GM12878 (cell line): ENCODE results near the gene KCND2. TPM values are rescaled to one million over a fixed set of nuclear protein-coding genes. Genes with fewer than 3 reads are reported as not detected.

Experiments used
- ATAC-seq: fragments of 200-7000 bp; cut with Tn5 transposase; 3 replicates; pipeline ENCODE4 v1.9.1; 2020; ENCODE audit warnings: mild to moderate bottlenecking, moderate library complexity
- BruUV-seq: library from RNA; stranded (reverse); fragments of 400-500 nt; replicated peaks from 2 replicates; lab custom pipeline; 2021; lab: Mats Ljungman, UMichigan
- CTCF ChIA-PET: fragments of 300-600 bp; sonication (Branson Sonifier 250); formaldehyde crosslinking; extraction: SDS; loops from one replicate; lab custom pipeline; 2021; ENCODE audit warnings: inconsistent platforms; lab: Yijun Ruan, JAX
- POLR2A ChIA-PET: fragments of 350-600 bp; formaldehyde crosslinking; extraction: SDS; loops from one replicate; lab custom pipeline; 2021; ENCODE audit warnings: inconsistent platforms; lab: Charles Lee
- RAD21 ChIA-PET: fragments of 300-600 bp; sonication (Branson Sonifier 250); formaldehyde crosslinking; loops from one replicate; lab custom pipeline; 2023; ENCODE audit warnings: antibody characterized with exemption; ENCODE audit not compliant: unreplicated experiment; lab: Charles Lee
- SMC1A ChIA-PET: fragments of 300-600 bp; sonication (Branson Sonifier 250); formaldehyde crosslinking; loops from one replicate; lab custom pipeline; 2023; ENCODE audit not compliant: unreplicated experiment, uncharacterized antibody; lab: Charles Lee
- DNase-seq: peaks from one replicate; pipeline ENCODE4 v3.0.0-alpha.2; 2011; ENCODE audit warnings: low read depth, low spot score
- FAIRE-seq: peaks from 3 replicates; lab custom pipeline; 2011; peaks lifted over from hg19 to GRCh38; lab: Jason Lieb, UNC
- H2AFZ ChIP-seq: 2 replicates; pipeline ENCODE4 v1.6.0; 2011; ENCODE audit warnings: low read depth, low read length, control low read depth; ENCODE audit not compliant: control insufficient read depth
- H3K27ac ChIP-seq: 2 replicates; pipeline ENCODE4 v1.5.1; 2011; ENCODE audit warnings: control low read depth; ENCODE audit not compliant: control insufficient read depth, insufficient read depth
- H3K27me3 ChIP-seq, 2 experiments: replicated peaks in 1 of 2; 2 replicates each; pipeline versions ENCODE4 v1.6.0 to v1.6.1; 2011; ENCODE audit warnings: low read length in 1 of 2; ENCODE audit not compliant: control insufficient read depth in 2 of 2, insufficient read depth in 2 of 2
- H3K36me3 ChIP-seq, 2 experiments: 2 replicates each; pipeline ENCODE4 v1.5.1; 2011; ENCODE audit warnings: low read length in 1 of 2; ENCODE audit not compliant: control insufficient read depth in 2 of 2, insufficient read depth in 2 of 2
- H3K4me1 ChIP-seq: 2 replicates; pipeline ENCODE4 v1.6.1; 2011; ENCODE audit warnings: mild to moderate bottlenecking, low read length, moderate library complexity, mixed read lengths; ENCODE audit not compliant: control insufficient read depth, insufficient read depth
- H3K4me2 ChIP-seq: 2 replicates; pipeline ENCODE4 v1.6.0; 2011; ENCODE audit warnings: control low read depth; ENCODE audit not compliant: control insufficient read depth, insufficient read depth
- H3K4me3 ChIP-seq: fragments of 200-600 bp; sonication (generic); 2 replicates; pipeline ENCODE4 v1.5.1; 2016
- H3K79me2 ChIP-seq: 2 replicates; pipeline ENCODE4 v1.6.0; 2011; ENCODE audit warnings: low read length; ENCODE audit not compliant: control insufficient read depth, insufficient read depth
- H3K9ac ChIP-seq: 2 replicates; pipeline ENCODE4 v1.8.0; 2011; ENCODE audit warnings: low read length, control low read depth, mixed read lengths; ENCODE audit not compliant: control insufficient read depth, insufficient read depth
- H3K9me3 ChIP-seq: replicated peaks from 3 replicates; pipeline ENCODE4 v1.5.1; 2011; ENCODE audit warnings: mild to moderate bottlenecking, low read length; ENCODE audit not compliant: control insufficient read depth, insufficient read depth
- H4K20me1 ChIP-seq: 2 replicates; pipeline ENCODE4 v1.6.0; 2011; ENCODE audit not compliant: control insufficient read depth, insufficient read depth
- EP300 ChIP-seq, 2 experiments: fragments of 150-350 bp in 1 of 2; IDR thresholded peaks; 2 replicates each; pipeline ENCODE4 v1.6.1; 2011 to 2012; ENCODE audit warnings: low read depth in 2 of 2, low read length in 2 of 2, borderline replicate concordance in 1 of 2, improper control_type of control experiment in 1 of 2, inconsistent platforms in 1 of 2; ENCODE audit not compliant: control insufficient read depth in 1 of 2
- GATAD2B ChIP-seq: fragments of 450-650 bp; conservative IDR thresholded peaks from 2 replicates; pipeline ENCODE4 v1.6.1; 2017; ENCODE audit warnings: low read depth, mild to moderate bottlenecking, moderate library complexity
- NR2C2 ChIP-seq: IDR thresholded peaks from 2 replicates; pipeline ENCODE4 v1.6.1; 2011; ENCODE audit warnings: borderline replicate concordance, low read depth; ENCODE audit not compliant: control insufficient read depth, insufficient read length
- RAD51 ChIP-seq: fragments of 450-650 bp; IDR thresholded peaks from 2 replicates; pipeline ENCODE4 v1.6.1; 2016; ENCODE audit warnings: moderate library complexity, mild to moderate bottlenecking, inconsistent platforms
- RFX5 ChIP-seq: IDR thresholded peaks from 2 replicates; pipeline ENCODE4 v1.6.1; 2011; ENCODE audit warnings: low read depth, low read length, improper control_type of control experiment
- SREBF2 ChIP-seq: IDR thresholded peaks from 2 replicates; pipeline ENCODE4 v1.6.1; 2012; ENCODE audit warnings: mild to moderate bottlenecking, low read length
- ZBED1 ChIP-seq: IDR thresholded peaks from 2 replicates; pipeline ENCODE4 v1.6.1; 2016; ENCODE audit warnings: borderline replicate concordance
- ZNF384 ChIP-seq: IDR thresholded peaks from 2 replicates; pipeline ENCODE4 v1.6.1; 2012; ENCODE audit warnings: low read depth, mild to moderate bottlenecking, low read length, improper control_type of control experiment, borderline replicate concordance
- WGBS: methylation state at CpG from one replicate; pipeline ENCODE4 v1.1.6; 2016; ENCODE audit warnings: low lambda C conversion rate; ENCODE audit not compliant: insufficient replicate concordance, insufficient coverage; ENCODE audit errors: missing lambda C conversion rate; 5-methylcytosine and 5-hydroxymethylcytosine counted together
- in situ Hi-C: fragments of 300-500 bp; cut with MboI; formaldehyde crosslinking; loops from 9 replicates; pipeline ENCODE4 v1.14.3; 2018; ENCODE audit warnings: mixed read lengths
- intact Hi-C: fragments of 100-400 bp; cut with micrococcal nuclease; formaldehyde crosslinking; loops from one replicate; pipeline ENCODE4 v1.14.2; 2022; ENCODE audit not compliant: unreplicated experiment
- polyA plus RNA-seq, 11 experiments: library from polyadenylated mRNA; depleted of rRNA in 4 of 11; unstranded in 6 of 11; stranded (reverse) in 5 of 11; fragments of >200 nt; fragmentation: Nextera tagmentation in 4 of 11; fragmentation: Illumina TruSeq in 1 of 11; extraction: Ambion mirVana in 4 of 11; extraction: Trizol in 1 of 11; gene quantifications; 1 replicate in 1 of 11; 2 replicates in 10 of 11; pipeline versions ENCODE4 v1.2.1 to v1.2.3, GENCODE V29; 2011 to 2016; ENCODE audit warnings: inconsistent platforms in 2 of 11, missing spikeins in 2 of 11, low read depth in 1 of 11
- total RNA-seq, 4 experiments: library from RNA; depleted of rRNA in 3 of 4; stranded (reverse); fragments of >200 nt in 3 of 4; fragmentation: Illumina TruSeq in 1 of 4; extraction: Trizol in 1 of 4; gene quantifications; 2 replicates each; pipeline versions ENCODE4 v1.2.1 to v1.2.3, GENCODE V29; 2013 to 2021
- TF ChIP-seq, protein P1 (sequence below): fragments of 450-650 bp; IDR thresholded peaks from 2 replicates; pipeline ENCODE4 v1.6.1; 2016; ENCODE audit warnings: mild to moderate bottlenecking
- TF ChIP-seq, protein P2 (sequence below): IDR thresholded peaks from 2 replicates; pipeline ENCODE4 v1.6.1; 2012; ENCODE audit warnings: low read depth, low read length, improper control_type of control experiment
- TF ChIP-seq, protein P3 (sequence below): fragments of 150-350 bp; IDR thresholded peaks from 2 replicates; pipeline ENCODE4 v1.6.1; 2014; ENCODE audit warnings: mild to moderate bottlenecking, low read depth, low read length

KCND2 gene
- total and polyA plus RNA-seq, 10 of the 15 experiments (the other 5 are each of a cell fraction or from before 2014, with no cell fraction given), result 3.6 to 22.3 (median 6.3) TPM

DNA sequence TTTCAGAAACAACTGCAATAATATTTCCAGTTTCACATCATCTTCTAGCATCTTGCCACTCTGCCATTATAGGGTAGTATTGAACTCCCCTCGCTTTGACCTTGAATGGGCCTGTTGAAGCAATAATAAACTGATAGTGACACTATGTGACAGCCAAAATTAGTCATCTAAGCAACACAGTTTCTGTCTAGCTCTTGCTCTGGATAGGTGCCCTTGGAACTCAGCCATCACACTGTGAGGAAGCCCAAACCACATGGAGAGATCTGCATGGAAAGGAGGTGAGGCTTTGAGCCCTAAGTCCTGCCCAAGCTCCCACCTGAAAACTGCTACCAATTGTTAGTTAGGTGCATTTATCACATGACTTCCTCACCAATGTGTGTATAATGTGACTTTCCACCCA lies 18.1 kb upstream of the KCND2 start:
- TF ChIP-seq, protein P1, sequence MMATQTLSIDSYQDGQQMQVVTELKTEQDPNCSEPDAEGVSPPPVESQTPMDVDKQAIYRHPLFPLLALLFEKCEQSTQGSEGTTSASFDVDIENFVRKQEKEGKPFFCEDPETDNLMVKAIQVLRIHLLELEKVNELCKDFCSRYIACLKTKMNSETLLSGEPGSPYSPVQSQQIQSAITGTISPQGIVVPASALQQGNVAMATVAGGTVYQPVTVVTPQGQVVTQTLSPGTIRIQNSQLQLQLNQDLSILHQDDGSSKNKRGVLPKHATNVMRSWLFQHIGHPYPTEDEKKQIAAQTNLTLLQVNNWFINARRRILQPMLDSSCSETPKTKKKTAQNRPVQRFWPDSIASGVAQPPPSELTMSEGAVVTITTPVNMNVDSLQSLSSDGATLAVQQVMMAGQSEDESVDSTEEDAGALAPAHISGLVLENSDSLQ, result no peak
- TF ChIP-seq GATAD2B, result no peak
- H3K27ac ChIP-seq, result no peak overlapping the region
- no peaks in the 10 kb centered on the region for H3K4me1 ChIP-seq
- H4K20me1 ChIP-seq, result no peaks in the 10 kb centered on the region
- H3K4me3 ChIP-seq, result no peak overlapping the region
- ChIA-PET CTCF (no interaction called here), SMC1A (no interaction called here), RAD21 (no interaction called here), POLR2A (no interaction called here)
- intact Hi-C loops (no loop called here), in situ Hi-C loops (no loop called here)
- no peaks in the 10 kb centered on the region for H3K36me3 ChIP-seq
- H2AFZ ChIP-seq, result no peak overlapping the region
- no peak for ATAC-seq
- no peak for DNase-seq
- no peaks in the 10 kb centered on the region for H3K79me2 ChIP-seq
- no peak overlapping the region for H3K9ac ChIP-seq
- no TSS peak for BruUV-seq
- H3K27me3 ChIP-seq, result no peaks in the 10 kb centered on the region
- no peak for FAIRE-seq
- WGBS, result 4% methylated on average over 1 of the region's 1 CpG
- H3K4me2 ChIP-seq, result no peak overlapping the region
- peaks cover 5% of the 10 kb centered on the region; the same call in 2 of the 3 replicates for H3K9me3 ChIP-seq

DNA sequence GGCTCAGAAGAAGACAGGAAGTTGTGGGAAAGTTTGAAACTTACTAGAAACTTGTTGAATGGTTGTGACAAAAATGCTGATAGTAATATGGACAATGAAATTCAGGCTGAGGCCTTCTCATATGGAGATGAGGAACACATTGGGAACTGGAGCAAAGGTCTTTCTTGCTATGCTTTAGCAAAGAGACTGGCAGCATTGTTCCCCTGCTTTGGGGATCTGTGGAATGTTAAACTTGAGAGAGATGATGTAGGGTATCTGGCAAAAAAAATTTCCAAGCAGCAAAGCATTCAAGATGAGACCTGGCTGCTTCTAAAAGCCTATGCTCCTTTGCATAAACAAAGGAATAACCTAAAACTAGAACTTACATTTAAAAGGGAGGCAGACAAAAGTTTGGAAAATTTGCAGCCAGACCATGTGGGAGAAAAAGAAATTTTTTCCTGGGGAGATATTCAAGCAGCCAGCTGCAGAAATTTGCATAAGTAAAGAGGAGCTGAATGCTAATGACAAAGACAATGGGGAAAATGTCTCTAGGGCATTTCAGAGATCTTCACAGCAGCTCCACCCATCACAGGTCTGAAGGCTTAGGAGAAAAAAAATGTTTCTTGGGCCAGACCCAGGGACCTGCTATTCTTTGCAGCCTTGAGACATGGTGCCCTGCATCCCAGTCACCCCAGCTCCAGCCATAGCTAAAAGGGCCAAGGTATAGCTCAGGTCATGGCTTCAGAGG lies 16.5 kb upstream of the KCND2 start:
- H3K9ac ChIP-seq, result no peak overlapping the region
- no peak overlapping the region for H2AFZ ChIP-seq
- ChIA-PET RAD21 (no interaction called here), POLR2A (no interaction called here), SMC1A (no interaction called here), CTCF (no interaction called here)
- DNase-seq (no peak), ATAC-seq (no peak), FAIRE-seq (no peak)
- no peaks in the 10 kb centered on the region for H3K36me3 ChIP-seq
- no peak overlapping the region for H3K27ac ChIP-seq
- H4K20me1 ChIP-seq, result no peaks in the 10 kb centered on the region
- H3K27me3 ChIP-seq, result no peaks in the 10 kb centered on the region
- in situ Hi-C loops (no loop called here), intact Hi-C loops (no loop called here)
- H3K4me3 ChIP-seq, result no peak overlapping the region
- H3K79me2 ChIP-seq, result no peaks in the 10 kb centered on the region
- BruUV-seq, result no TSS peak
- no peak overlapping the region for H3K4me2 ChIP-seq
- H3K9me3 ChIP-seq, result peaks cover 5% of the 10 kb centered on the region; the same call in 2 of the 3 replicates
- no peaks in the 10 kb centered on the region for H3K4me1 ChIP-seq
- TF ChIP-seq, protein P2, sequence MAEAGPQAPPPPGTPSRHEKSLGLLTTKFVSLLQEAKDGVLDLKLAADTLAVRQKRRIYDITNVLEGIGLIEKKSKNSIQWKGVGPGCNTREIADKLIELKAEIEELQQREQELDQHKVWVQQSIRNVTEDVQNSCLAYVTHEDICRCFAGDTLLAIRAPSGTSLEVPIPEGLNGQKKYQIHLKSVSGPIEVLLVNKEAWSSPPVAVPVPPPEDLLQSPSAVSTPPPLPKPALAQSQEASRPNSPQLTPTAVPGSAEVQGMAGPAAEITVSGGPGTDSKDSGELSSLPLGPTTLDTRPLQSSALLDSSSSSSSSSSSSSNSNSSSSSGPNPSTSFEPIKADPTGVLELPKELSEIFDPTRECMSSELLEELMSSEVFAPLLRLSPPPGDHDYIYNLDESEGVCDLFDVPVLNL, result no peak
- TF ChIP-seq, protein P3, sequence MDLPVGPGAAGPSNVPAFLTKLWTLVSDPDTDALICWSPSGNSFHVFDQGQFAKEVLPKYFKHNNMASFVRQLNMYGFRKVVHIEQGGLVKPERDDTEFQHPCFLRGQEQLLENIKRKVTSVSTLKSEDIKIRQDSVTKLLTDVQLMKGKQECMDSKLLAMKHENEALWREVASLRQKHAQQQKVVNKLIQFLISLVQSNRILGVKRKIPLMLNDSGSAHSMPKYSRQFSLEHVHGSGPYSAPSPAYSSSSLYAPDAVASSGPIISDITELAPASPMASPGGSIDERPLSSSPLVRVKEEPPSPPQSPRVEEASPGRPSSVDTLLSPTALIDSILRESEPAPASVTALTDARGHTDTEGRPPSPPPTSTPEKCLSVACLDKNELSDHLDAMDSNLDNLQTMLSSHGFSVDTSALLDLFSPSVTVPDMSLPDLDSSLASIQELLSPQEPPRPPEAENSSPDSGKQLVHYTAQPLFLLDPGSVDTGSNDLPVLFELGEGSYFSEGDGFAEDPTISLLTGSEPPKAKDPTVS, result no peak
- TF ChIP-seq NR2C2, result no peak
- TF ChIP-seq RFX5, result no peak
- TF ChIP-seq SREBF2, result no peak
- no peak for TF ChIP-seq EP300 (IDR thresholded peaks at IDR 0.05; ENCODE audit: borderline replicate concordance in 1 of 2, control insufficient read depth in 1 of 2, low read depth in 2 of 2, low read length in 2 of 2)
- TF ChIP-seq ZBED1, result no peak
- TF ChIP-seq ZNF384, result no peak
- no peak for TF ChIP-seq RAD51
